HCT116 (cell line): Measurements from ENCODE around the gene SLC22A7. TPM values are rescaled to one million over a fixed set of nuclear protein-coding genes. Genes with fewer than 3 reads are reported as not detected.

Experiments used
- ATAC-seq: fragments of 200-7000 bp; cut with Tn5 transposase; 2 replicates; pipeline ENCODE4 v1.9.1; 2020; ENCODE audit warnings: mild to moderate bottlenecking, moderate library complexity
- BruUV-seq: library from RNA; stranded (reverse); fragments of 400-500 nt; replicated peaks from 2 replicates; lab custom pipeline; 2021; lab: Mats Ljungman, UMichigan
- CTCF ChIA-PET: fragments of 300-600 bp; sonication (Branson Sonifier 250); formaldehyde crosslinking; loops from one replicate; lab custom pipeline; 2021; ENCODE audit warnings: antibody characterized with exemption; lab: Charles Lee
- POLR2A ChIA-PET: fragments of 300-600, 350-600 bp; sonication (Branson Sonifier 250); formaldehyde crosslinking; loops from one replicate; lab custom pipeline; 2021; ENCODE audit warnings: antibody characterized with exemption; lab: Charles Lee
- RAD21 ChIA-PET, 2 experiments: fragments of 300-600 bp; sonication (Branson Sonifier 250); formaldehyde crosslinking; loops; one replicate each; lab custom pipeline; 2023; ENCODE audit warnings: low total read pairs in 2 of 2; ENCODE audit not compliant: uncharacterized antibody in 2 of 2, unreplicated experiment in 2 of 2, low non-redundant PET in 1 of 2; lab: Charles Lee
- DNase-seq: peaks from one replicate; pipeline ENCODE4 v3.0.0-alpha.2; 2010; ENCODE audit warnings: low read depth, low spot score
- H2AFZ ChIP-seq: fragments of 200-600 bp; shearing (Covaris generic), sonication (generic); 2 replicates; pipeline ENCODE4 v1.6.1; 2017; ENCODE audit warnings: low read depth, mixed run types, mixed read lengths, antibody characterized with exemption, low read length; ENCODE audit not compliant: poor library complexity, severe bottlenecking
- H3K27ac ChIP-seq: 2 replicates; pipeline ENCODE4 v1.5.1; 2012; ENCODE audit warnings: low read depth, low read length
- H3K27me3 ChIP-seq: fragments of 200-600 bp; sonication (generic); 2 replicates; pipeline ENCODE4 v1.6.1; 2016; ENCODE audit warnings: mixed run types, low read length, mixed read lengths; ENCODE audit not compliant: insufficient read depth
- H3K36me3 ChIP-seq, 2 experiments: fragments of 200-500 bp in 1 of 2; fragments of 200-600 bp in 1 of 2; sonication (Bioruptor generic) in 1 of 2; sonication (generic) in 1 of 2; 2 replicates each; pipeline versions ENCODE4 v1.5.1 to v1.6.1; 2014 to 2016; ENCODE audit warnings: low read length in 2 of 2, inconsistent platforms in 1 of 2, mixed read lengths in 1 of 2, mixed run types in 1 of 2; ENCODE audit not compliant: insufficient read depth in 2 of 2, control insufficient read depth in 1 of 2
- H3K4me1 ChIP-seq, 2 experiments: fragments of 200-600 bp in 1 of 2; sonication (generic) in 1 of 2; 2 replicates each; pipeline versions ENCODE4 v1.5.1 to v1.6.1; 2012 to 2017; ENCODE audit warnings: low read length in 2 of 2, inconsistent platforms in 1 of 2, mild to moderate bottlenecking in 1 of 2, mixed read lengths in 1 of 2, mixed run types in 1 of 2, moderate library complexity in 1 of 2; ENCODE audit not compliant: insufficient read depth in 2 of 2, control insufficient read depth in 1 of 2
- H3K4me2 ChIP-seq: fragments of 200-600 bp; sonication (generic); 2 replicates; pipeline ENCODE4 v1.6.1; 2017; ENCODE audit warnings: mixed run types, low read length, mixed read lengths
- H3K4me3 ChIP-seq, 2 experiments: fragments of 200-600 bp in 1 of 2; sonication (generic) in 1 of 2; replicated peaks in 1 of 2; 2 replicates each; pipeline ENCODE4 v1.5.1; 2011 to 2016; ENCODE audit warnings: low read length in 2 of 2, control low read depth in 1 of 2, low read depth in 1 of 2, mild to moderate bottlenecking in 1 of 2, mixed read lengths in 1 of 2, mixed run types in 1 of 2
- H3K79me2 ChIP-seq: fragments of 200-600 bp; sonication (generic); 2 replicates; pipeline ENCODE4 v1.6.1; 2017; ENCODE audit warnings: mild to moderate bottlenecking, mixed run types, low read length, moderate library complexity, mixed read lengths; ENCODE audit not compliant: insufficient read depth
- H3K9ac ChIP-seq: fragments of 200-600 bp; sonication (generic); 2 replicates; pipeline ENCODE4 v1.6.1; 2016; ENCODE audit warnings: low read length, mixed read lengths
- H3K9me2 ChIP-seq: fragments of 200-600 bp; sonication (generic), shearing (Covaris generic); 2 replicates; pipeline ENCODE4 v1.6.1; 2017; ENCODE audit warnings: mixed run types, mild to moderate bottlenecking, moderate library complexity; ENCODE audit not compliant: insufficient read depth
- H3K9me3 ChIP-seq, 2 experiments: fragments of 200-500 bp in 1 of 2; fragments of 200-600 bp in 1 of 2; sonication (Bioruptor generic) in 1 of 2; sonication (generic) in 1 of 2; 2 replicates each; pipeline ENCODE4 v1.6.1; 2014 to 2017; ENCODE audit warnings: low read length in 2 of 2, mixed read lengths in 2 of 2, inconsistent platforms in 1 of 2, low read depth in 1 of 2, mild to moderate bottlenecking in 1 of 2, mixed run types in 1 of 2, moderate library complexity in 1 of 2; ENCODE audit not compliant: control insufficient read depth in 1 of 2, insufficient read depth in 1 of 2
- H4K20me1 ChIP-seq: fragments of 200-600 bp; sonication (generic), shearing (Covaris generic); 2 replicates; pipeline ENCODE4 v1.6.1; 2017; ENCODE audit warnings: mixed run types, mild to moderate bottlenecking, moderate library complexity; ENCODE audit not compliant: insufficient read depth
- CBX3 ChIP-seq: IDR thresholded peaks from 2 replicates; pipeline ENCODE4 v1.6.1; 2012; ENCODE audit warnings: low read depth
- EGR1 ChIP-seq: IDR thresholded peaks from 2 replicates; pipeline ENCODE4 v1.6.1; 2012; ENCODE audit warnings: low read depth
- ELF1 ChIP-seq: IDR thresholded peaks from 2 replicates; pipeline ENCODE4 v1.6.1; 2012; ENCODE audit warnings: low read depth, borderline replicate concordance
- EZH2 ChIP-seq: fragments of 200-600 bp; sonication (generic); IDR thresholded peaks from 2 replicates; pipeline ENCODE4 v1.6.1; 2017; ENCODE audit warnings: antibody characterized with exemption, mixed run types
- EZH2phosphoT487 ChIP-seq: fragments of 200-600 bp; IDR thresholded peaks from 2 replicates; pipeline ENCODE4 v1.6.1; 2018; ENCODE audit warnings: antibody characterized with exemption, borderline replicate concordance
- FOSL1 ChIP-seq: IDR thresholded peaks from 2 replicates; pipeline ENCODE4 v1.6.1; 2012; ENCODE audit warnings: low read depth
- POLR2A ChIP-seq: IDR thresholded peaks from 2 replicates; pipeline ENCODE4 v1.7.0; 2011; ENCODE audit warnings: borderline replicate concordance; ENCODE audit not compliant: insufficient read depth, insufficient read length; ENCODE audit errors: extremely low read depth
- POLR2AphosphoS5 ChIP-seq: IDR thresholded peaks from 2 replicates; pipeline ENCODE4 v1.6.1; 2011; ENCODE audit warnings: mild to moderate bottlenecking, low read depth, low read length, moderate library complexity
- RAD21 ChIP-seq: IDR thresholded peaks from 2 replicates; pipeline ENCODE4 v1.6.1; 2012; ENCODE audit warnings: low read depth, mild to moderate bottlenecking
- SRF ChIP-seq: IDR thresholded peaks from 2 replicates; pipeline ENCODE4 v1.6.1; 2012; ENCODE audit warnings: low read depth
- TCF7L2 ChIP-seq: IDR thresholded peaks from 2 replicates; pipeline ENCODE4 v1.7.0; 2011; ENCODE audit warnings: borderline replicate concordance, inconsistent platforms; ENCODE audit not compliant: insufficient read depth, insufficient read length; ENCODE audit errors: extremely low read depth
- ZNF274 ChIP-seq: fragments of 200-500 bp; sonication (Bioruptor generic); IDR thresholded peaks from 2 replicates; pipeline ENCODE4 v1.6.1; 2014; ENCODE audit warnings: mild to moderate bottlenecking, low read depth, low read length, inconsistent platforms
- intact Hi-C: fragments of 100-400 bp; cut with micrococcal nuclease; formaldehyde crosslinking; loops from 2 replicates; pipeline ENCODE4 v1.10.0; 2022
- total RNA-seq: library from RNA; stranded (reverse); gene quantifications from one replicate; pipeline ENCODE4 v1.2.1, GENCODE V29; 2021; ENCODE audit not compliant: unreplicated experiment
- TF ChIP-seq, protein P1 (sequence below): IDR thresholded peaks from 2 replicates; pipeline ENCODE4 v1.6.1; 2011; ENCODE audit warnings: mild to moderate bottlenecking, low read length, moderate library complexity; ENCODE audit not compliant: insufficient replicate concordance; ENCODE audit errors: extremely low read depth
- TF ChIP-seq, protein P2 (sequence below): IDR thresholded peaks from 2 replicates; pipeline ENCODE4 v1.6.1; 2012; ENCODE audit warnings: low read depth
- TF ChIP-seq, protein P3 (sequence below): IDR thresholded peaks from 2 replicates; pipeline ENCODE4 v1.6.1; 2012
- TF ChIP-seq, protein P4 (sequence below), 3 experiments: fragments of 200-600 bp in 1 of 3; sonication (generic) in 1 of 3; IDR thresholded peaks in 2 of 3; conservative IDR thresholded peaks in 1 of 3; 2 replicates each; pipeline ENCODE4 v1.5.1; 2012 to 2017; ENCODE audit warnings: low read depth in 2 of 3, low read length in 2 of 3, antibody characterized with exemption in 1 of 3, borderline replicate concordance in 1 of 3, control low read depth in 1 of 3, mild to moderate bottlenecking in 1 of 3, mixed read lengths in 1 of 3, mixed run types in 1 of 3, moderate library complexity in 1 of 3; ENCODE audit not compliant: insufficient read depth in 1 of 3

Gene SLC22A7
- total RNA-seq, 1 experiment from 2014 or later: not detected

DNA sequence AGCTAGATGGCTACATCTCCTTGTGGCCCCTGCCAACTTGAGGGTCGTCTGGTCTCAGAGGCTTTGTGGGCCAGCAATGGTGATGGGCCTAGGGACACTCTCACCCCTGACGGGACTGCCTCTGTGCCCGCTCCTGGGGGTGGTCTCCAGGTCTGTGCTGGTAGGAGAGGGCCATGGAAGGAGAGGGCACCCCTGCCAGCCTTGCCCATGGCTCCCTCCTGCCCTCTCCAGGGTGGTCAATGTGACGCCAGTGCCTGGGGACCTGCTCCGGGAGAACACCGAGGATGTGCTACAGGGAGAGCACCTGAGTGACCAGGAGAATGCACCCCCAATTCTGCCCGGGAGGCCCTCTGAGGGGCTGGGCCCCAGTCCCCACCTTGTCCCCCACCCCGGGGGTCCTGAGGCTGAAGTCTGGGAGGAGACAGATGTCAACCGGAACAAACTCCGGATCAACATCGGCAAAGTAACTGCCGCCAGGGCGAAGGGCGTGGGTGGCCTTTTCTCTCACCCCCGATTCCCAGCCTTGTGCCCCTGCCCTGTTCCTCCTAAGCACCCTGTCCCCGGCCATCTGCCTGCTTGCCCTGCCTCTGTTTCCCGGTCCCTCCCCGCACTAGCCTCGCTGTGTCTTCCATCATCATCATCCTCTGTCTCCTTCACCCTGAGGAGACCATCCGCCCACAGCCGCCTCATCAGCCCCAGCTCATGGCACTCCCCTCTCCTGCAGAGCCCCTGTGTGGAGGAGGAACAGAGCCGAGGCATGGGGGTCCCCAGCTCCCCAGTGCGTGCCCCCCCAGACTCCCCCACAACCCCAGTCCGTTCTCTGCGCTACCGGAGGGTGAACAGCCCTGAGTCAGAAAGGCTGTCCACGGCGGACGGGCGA, 39.0 kb upstream of the SLC22A7 start:
- no peak overlapping the region for H3K9ac ChIP-seq
- H3K27me3 ChIP-seq: no peaks in the 10 kb centered on the region
- no peak overlapping the region for H3K4me2 ChIP-seq
- TF ChIP-seq ELF1 (no peak), TCF7L2 (no peak), POLR2A (no peak), RAD21 (no peak), EZH2phosphoT487 (no peak), CBX3 (no peak), EGR1 (no peak), ZNF274 (no peak), EZH2 (no peak), POLR2AphosphoS5 (no peak), FOSL1 (no peak), SRF (no peak)
- TF ChIP-seq, protein P1, sequence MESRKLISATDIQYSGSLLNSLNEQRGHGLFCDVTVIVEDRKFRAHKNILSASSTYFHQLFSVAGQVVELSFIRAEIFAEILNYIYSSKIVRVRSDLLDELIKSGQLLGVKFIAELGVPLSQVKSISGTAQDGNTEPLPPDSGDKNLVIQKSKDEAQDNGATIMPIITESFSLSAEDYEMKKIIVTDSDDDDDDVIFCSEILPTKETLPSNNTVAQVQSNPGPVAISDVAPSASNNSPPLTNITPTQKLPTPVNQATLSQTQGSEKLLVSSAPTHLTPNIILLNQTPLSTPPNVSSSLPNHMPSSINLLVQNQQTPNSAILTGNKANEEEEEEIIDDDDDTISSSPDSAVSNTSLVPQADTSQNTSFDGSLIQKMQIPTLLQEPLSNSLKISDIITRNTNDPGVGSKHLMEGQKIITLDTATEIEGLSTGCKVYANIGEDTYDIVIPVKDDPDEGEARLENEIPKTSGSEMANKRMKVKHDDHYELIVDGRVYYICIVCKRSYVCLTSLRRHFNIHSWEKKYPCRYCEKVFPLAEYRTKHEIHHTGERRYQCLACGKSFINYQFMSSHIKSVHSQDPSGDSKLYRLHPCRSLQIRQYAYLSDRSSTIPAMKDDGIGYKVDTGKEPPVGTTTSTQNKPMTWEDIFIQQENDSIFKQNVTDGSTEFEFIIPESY: no peak
- TF ChIP-seq, protein P2, sequence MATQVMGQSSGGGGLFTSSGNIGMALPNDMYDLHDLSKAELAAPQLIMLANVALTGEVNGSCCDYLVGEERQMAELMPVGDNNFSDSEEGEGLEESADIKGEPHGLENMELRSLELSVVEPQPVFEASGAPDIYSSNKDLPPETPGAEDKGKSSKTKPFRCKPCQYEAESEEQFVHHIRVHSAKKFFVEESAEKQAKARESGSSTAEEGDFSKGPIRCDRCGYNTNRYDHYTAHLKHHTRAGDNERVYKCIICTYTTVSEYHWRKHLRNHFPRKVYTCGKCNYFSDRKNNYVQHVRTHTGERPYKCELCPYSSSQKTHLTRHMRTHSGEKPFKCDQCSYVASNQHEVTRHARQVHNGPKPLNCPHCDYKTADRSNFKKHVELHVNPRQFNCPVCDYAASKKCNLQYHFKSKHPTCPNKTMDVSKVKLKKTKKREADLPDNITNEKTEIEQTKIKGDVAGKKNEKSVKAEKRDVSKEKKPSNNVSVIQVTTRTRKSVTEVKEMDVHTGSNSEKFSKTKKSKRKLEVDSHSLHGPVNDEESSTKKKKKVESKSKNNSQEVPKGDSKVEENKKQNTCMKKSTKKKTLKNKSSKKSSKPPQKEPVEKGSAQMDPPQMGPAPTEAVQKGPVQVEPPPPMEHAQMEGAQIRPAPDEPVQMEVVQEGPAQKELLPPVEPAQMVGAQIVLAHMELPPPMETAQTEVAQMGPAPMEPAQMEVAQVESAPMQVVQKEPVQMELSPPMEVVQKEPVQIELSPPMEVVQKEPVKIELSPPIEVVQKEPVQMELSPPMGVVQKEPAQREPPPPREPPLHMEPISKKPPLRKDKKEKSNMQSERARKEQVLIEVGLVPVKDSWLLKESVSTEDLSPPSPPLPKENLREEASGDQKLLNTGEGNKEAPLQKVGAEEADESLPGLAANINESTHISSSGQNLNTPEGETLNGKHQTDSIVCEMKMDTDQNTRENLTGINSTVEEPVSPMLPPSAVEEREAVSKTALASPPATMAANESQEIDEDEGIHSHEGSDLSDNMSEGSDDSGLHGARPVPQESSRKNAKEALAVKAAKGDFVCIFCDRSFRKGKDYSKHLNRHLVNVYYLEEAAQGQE: no peak
- TF ChIP-seq, protein P3, sequence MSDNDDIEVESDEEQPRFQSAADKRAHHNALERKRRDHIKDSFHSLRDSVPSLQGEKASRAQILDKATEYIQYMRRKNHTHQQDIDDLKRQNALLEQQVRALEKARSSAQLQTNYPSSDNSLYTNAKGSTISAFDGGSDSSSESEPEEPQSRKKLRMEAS: no peak
- TF ChIP-seq, protein P4, sequence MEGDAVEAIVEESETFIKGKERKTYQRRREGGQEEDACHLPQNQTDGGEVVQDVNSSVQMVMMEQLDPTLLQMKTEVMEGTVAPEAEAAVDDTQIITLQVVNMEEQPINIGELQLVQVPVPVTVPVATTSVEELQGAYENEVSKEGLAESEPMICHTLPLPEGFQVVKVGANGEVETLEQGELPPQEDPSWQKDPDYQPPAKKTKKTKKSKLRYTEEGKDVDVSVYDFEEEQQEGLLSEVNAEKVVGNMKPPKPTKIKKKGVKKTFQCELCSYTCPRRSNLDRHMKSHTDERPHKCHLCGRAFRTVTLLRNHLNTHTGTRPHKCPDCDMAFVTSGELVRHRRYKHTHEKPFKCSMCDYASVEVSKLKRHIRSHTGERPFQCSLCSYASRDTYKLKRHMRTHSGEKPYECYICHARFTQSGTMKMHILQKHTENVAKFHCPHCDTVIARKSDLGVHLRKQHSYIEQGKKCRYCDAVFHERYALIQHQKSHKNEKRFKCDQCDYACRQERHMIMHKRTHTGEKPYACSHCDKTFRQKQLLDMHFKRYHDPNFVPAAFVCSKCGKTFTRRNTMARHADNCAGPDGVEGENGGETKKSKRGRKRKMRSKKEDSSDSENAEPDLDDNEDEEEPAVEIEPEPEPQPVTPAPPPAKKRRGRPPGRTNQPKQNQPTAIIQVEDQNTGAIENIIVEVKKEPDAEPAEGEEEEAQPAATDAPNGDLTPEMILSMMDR (IDR thresholded peaks at IDR 0.05 in 2 of 3, conservative IDR thresholded peaks at IDR 0.05 in 1 of 3; ENCODE audit: borderline replicate concordance in 1 of 3, insufficient read depth in 1 of 3, low read depth in 2 of 3, low read length in 2 of 3): no peak
- no peaks in the 10 kb centered on the region for H3K9me2 ChIP-seq
- no peaks in the 10 kb centered on the region for H3K9me3 ChIP-seq
- CTCF ChIA-PET: no interaction called here
- intact Hi-C loops: no loop called here
- H3K79me2 ChIP-seq: no peaks in the 10 kb centered on the region
- DNase-seq: no peak
- no peaks in the 10 kb centered on the region for H4K20me1 ChIP-seq
- BruUV-seq: no TSS peak
- no peak overlapping the region for H3K27ac ChIP-seq
- RAD21 ChIA-PET: interaction anchor here in 1 of 2 experiments (0.7 kb wide), 1 partner anchor 312 kb away, joined by 3 read pairs; no protein-coding TSS in a partner anchor
- no peak overlapping the region for H2AFZ ChIP-seq
- ATAC-seq: no peak
- H3K4me3 ChIP-seq: no peak overlapping the region
- H3K36me3 ChIP-seq: no peaks in the 10 kb centered on the region; a peak in 1 of 4 replicates
- POLR2A ChIA-PET: no interaction called here
- H3K4me1 ChIP-seq: no peaks in the 10 kb centered on the region
